ENCODE measurements around the gene MTMR2. TPM values are rescaled to one million over a fixed set of nuclear protein-coding genes. Genes with fewer than 3 reads are reported as not detected.

The MTMR2 gene
- total RNA-seq, 1 experiment from 2014 or later, result 29.1 TPM

GRCh38 chr11:95794086-95794485, 129.8 kb downstream of the MTMR2 start:
- ATAC-seq, result no peak
- intact Hi-C loops (cut with micrococcal nuclease), result loop anchor here (5.0 kb wide), 1 partner anchor 598 kb away; the partner anchor contains the start of gene JRKL
- Histone ChIP-seq H3K27me3 (ENCODE audit: insufficient read depth, low read length) (no peaks in the 10 kb centered on the region), H4K20me1 (ENCODE audit: insufficient read depth) (no peaks in the 10 kb centered on the region; the same call in 1 of the 2 replicates), H3K4me3 (replicated peaks in 1 of 2; ENCODE audit: low read depth in 1 of 2, low read length in 2 of 2) (no peak overlapping the region), H3K4me1 (ENCODE audit: control insufficient read depth in 1 of 2, insufficient read depth in 2 of 2, low read length in 2 of 2) (peaks cover 5 to 9% of the 10 kb centered on the region in 2 experiments; a peak in 3 of 4 replicates), H2AFZ (ENCODE audit: low read depth, low read length, poor library complexity, severe bottlenecking) (no peak overlapping the region), H3K4me2 (ENCODE audit: low read length) (no peak overlapping the region), H3K27ac (ENCODE audit: low read depth, low read length) (no peak overlapping the region), H3K9me3 (ENCODE audit: control insufficient read depth in 1 of 2, insufficient read depth in 1 of 2, low read depth in 1 of 2, low read length in 2 of 2) (no peaks in the 10 kb centered on the region), H3K9me2 (ENCODE audit: insufficient read depth) (no peaks in the 10 kb centered on the region), H3K79me2 (ENCODE audit: insufficient read depth, low read length) (peaks cover 67% of the 10 kb centered on the region), H3K36me3 (ENCODE audit: control insufficient read depth in 1 of 2, insufficient read depth in 2 of 2, low read length in 2 of 2) (no peaks in the 10 kb centered on the region), H3K9ac (ENCODE audit: low read length) (no peak overlapping the region)
- BruUV-seq (replicated peaks), result no TSS peak
- DNase-seq (ENCODE audit: low read depth, low spot score), result no peak
- CTCF ChIA-PET, result interaction anchor here (1.0 kb wide), 1 partner anchor 642 kb away, joined by 3 read pairs; no protein-coding TSS in a partner anchor
- RAD21 ChIA-PET (ENCODE audit: low non-redundant PET in 1 of 2, low total read pairs in 2 of 2, uncharacterized antibody in 2 of 2, unreplicated experiment in 2 of 2), result no interaction called here
- no peak for TF ChIP-seq FOSL1 (IDR thresholded peaks at IDR 0.05; ENCODE audit: low read depth)
- no peak for TF ChIP-seq POLR2AphosphoS5 (IDR thresholded peaks at IDR 0.05; ENCODE audit: low read depth, low read length)
- TF ChIP-seq EZH2 (IDR thresholded peaks at IDR 0.05), result no peak
- no peak for TF ChIP-seq POLR2A (IDR thresholded peaks at IDR 0.05; ENCODE audit: borderline replicate concordance, extremely low read depth, insufficient read depth, insufficient read length)
- TF ChIP-seq JUND (IDR thresholded peaks at IDR 0.05), result no peak
- no peak for TF ChIP-seq SIN3A (IDR thresholded peaks at IDR 0.05; ENCODE audit: low read depth)
- TF ChIP-seq YY1 (IDR thresholded peaks at IDR 0.05; ENCODE audit: extremely low read depth, insufficient replicate concordance, low read depth, low read length), result no peak
- TF ChIP-seq ELF1 (IDR thresholded peaks at IDR 0.05; ENCODE audit: borderline replicate concordance, low read depth), result no peak
- TF ChIP-seq EZH2phosphoT487 (IDR thresholded peaks at IDR 0.05; ENCODE audit: borderline replicate concordance), result no peak
- TF ChIP-seq REST (IDR thresholded peaks at IDR 0.05; ENCODE audit: low read depth), result no peak
- no peak for TF ChIP-seq EGR1 (IDR thresholded peaks at IDR 0.05; ENCODE audit: low read depth)
- POLR2A ChIA-PET, result no interaction called here
